D721Med (cell line): ENCODE results near the gene UNC5B.

Experiments
- DNase-seq: peaks from one replicate; pipeline ENCODE4 v3.0.0; 2011; ENCODE audit warnings: low spot score; ENCODE audit not compliant: insufficient read length
- FAIRE-seq: peaks from 2 replicates; lab custom pipeline; 2011; peaks lifted over from hg19 to GRCh38; lab: Jason Lieb, UNC
- TF ChIP-seq, protein P1 (sequence below): IDR thresholded peaks from 2 replicates; pipeline ENCODE4 v1.5.1; 2012; ENCODE audit warnings: mild to moderate bottlenecking, control low read depth; ENCODE audit not compliant: insufficient read depth; ENCODE audit errors: missing control alignments

The UNC5B gene

DNA sequence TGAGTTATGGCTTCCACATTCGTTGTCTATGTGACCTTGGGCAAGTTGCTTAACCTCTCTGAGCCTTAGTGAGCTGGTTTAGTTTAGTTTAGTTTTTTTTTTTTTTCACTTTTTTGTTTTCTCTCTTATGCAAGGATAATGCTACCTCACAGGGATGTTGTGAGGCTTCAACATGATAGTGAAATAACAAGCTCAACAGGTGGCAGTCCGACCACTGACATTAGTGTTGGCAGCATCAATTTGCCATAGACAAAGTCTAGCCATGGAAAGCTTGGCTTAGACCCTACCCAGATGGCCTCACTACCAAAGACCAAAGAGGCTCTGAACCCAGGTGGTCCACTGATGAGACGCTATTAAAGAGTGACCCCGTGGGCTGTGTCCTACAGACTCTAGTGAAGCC lies 27.2 kb upstream of the UNC5B start:
- FAIRE-seq: no peak

DNA sequence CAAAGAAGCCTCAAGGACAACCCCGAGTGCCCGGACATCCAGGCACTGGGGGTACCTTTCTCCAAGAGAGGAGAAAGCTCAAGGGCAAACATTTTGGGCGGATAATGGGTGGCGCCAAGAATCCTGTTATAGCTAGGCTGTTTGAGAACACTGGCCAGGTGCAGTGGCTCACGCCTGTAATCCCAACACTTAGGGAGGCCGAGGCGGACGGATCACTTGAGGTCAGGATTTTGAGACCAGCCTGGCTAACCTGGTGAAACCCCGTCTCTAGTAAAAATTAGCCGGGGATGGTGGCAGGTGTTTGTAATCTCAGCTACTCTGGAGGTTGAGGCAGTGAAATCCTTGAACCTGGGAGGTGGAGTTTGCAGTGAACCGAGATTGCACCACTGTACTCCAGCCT lies 25.2 kb upstream of the UNC5B start:
- TF ChIP-seq, protein P1, sequence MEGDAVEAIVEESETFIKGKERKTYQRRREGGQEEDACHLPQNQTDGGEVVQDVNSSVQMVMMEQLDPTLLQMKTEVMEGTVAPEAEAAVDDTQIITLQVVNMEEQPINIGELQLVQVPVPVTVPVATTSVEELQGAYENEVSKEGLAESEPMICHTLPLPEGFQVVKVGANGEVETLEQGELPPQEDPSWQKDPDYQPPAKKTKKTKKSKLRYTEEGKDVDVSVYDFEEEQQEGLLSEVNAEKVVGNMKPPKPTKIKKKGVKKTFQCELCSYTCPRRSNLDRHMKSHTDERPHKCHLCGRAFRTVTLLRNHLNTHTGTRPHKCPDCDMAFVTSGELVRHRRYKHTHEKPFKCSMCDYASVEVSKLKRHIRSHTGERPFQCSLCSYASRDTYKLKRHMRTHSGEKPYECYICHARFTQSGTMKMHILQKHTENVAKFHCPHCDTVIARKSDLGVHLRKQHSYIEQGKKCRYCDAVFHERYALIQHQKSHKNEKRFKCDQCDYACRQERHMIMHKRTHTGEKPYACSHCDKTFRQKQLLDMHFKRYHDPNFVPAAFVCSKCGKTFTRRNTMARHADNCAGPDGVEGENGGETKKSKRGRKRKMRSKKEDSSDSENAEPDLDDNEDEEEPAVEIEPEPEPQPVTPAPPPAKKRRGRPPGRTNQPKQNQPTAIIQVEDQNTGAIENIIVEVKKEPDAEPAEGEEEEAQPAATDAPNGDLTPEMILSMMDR: no peak
- FAIRE-seq: no peak
- no peak for DNase-seq

More for the DNA sequence above, 27.2 kb upstream of the UNC5B start:
- DNase-seq: no peak
- TF ChIP-seq, protein P1: no peak

DNA sequence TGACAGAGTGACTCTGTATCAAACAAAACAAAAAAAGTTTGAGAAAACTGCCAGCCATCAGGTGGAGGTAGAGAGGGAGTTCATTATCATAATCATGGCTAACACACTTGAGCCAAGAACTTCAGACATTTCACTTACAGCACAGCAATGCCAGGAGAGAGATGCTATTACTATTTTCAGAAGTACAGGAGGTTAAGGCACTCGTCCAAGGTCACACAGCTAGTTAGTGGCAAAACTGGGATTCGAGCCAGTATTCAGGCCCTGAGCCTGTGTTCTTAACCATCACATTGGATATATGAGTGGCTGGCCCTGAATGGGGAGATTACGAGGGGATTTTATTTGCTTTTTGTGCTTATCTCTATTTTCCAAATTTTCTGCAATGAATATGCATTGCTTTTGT lies 24.8 kb upstream of the UNC5B start:
- TF ChIP-seq, protein P1: no peak
- no peak for DNase-seq
- no peak for FAIRE-seq

DNA sequence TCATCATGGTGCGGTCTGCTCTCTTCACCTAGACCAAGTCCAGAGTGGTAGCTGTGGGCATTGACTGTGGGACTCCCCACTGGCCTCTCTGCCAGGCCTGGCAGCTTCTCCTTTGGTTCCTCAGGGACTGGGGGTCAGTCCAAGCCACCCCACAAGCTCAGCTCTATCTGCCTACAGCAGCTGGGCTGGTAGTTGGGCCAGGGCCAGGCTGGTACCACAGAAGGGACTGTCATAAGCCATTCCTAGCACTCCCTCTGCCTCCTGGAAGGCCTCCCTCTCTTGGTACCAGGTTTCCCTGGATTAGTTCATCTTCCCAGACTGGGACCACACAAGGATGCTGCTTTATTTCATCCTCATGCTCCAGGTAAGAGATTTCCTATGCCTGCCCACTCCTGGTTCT lies 24.2 kb upstream of the UNC5B start:
- TF ChIP-seq, protein P1: no peak
- no peak for DNase-seq
- no peak for FAIRE-seq

DNA sequence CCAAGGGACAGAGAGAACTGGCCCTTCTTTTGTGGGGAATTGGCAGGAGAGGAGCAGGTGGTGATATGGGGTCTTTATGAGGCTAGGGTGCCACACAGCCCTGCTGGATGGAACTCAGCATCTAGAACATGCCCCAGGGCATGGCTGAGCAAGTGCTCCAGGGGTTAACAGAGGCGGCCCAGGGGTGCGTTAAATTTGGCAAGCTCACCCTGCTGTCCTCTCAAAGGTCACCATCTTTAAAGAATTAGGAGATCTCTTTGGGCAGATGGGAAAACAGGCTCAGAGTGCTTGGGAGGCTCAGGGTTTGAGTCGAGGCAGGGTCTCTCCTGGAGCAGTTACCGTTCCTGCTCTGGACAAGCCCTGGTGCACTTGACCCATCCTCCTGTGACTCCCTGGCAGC lies 21.4 kb upstream of the UNC5B start:
- no peak for FAIRE-seq
- DNase-seq: no peak
- TF ChIP-seq, protein P1: no peak

GRCh38 chr10:71191551-71192076 lies 20.8 kb upstream of the UNC5B start:
- DNase-seq: no peak
- TF ChIP-seq, protein P1: no peak
- FAIRE-seq: no peak

DNA sequence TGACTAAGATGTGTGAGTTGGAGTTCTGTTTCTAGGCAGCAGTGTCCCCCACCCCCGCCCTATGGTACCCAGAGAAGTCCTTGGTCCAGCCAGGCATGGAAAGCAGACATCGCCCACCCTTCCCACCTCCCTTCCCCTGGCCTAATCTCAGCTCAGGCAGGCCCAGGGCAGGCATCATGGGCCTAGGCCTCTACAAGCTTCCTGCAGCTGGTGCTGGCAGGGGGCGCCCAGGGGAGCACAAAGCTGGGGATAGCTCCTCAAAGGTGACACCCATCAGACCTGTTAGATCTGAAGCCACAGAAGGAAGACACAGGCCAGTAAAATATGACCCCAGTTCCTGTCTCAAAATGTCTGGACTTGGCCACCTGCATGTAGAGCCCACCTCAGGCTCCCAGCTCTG lies 18.9 kb upstream of the UNC5B start:
- TF ChIP-seq, protein P1: no peak
- DNase-seq (no peak), FAIRE-seq (no peak)
